Hypothalamus (tissue), 51 donors: ENCODE results near the gene LRRC25.

Experiments
- DNase-seq, 51 donors: peaks; one replicate each; lab custom pipeline; 2025; lab: John Stamatoyannopoulos, UW

Gene LRRC25

GRCh38 chr19:18436671-18437490, 39.5 kb upstream of the LRRC25 start:
- peak in 28 of 51 donors; percentile 11 to 70 (median 34) for DNase-seq

- DNase-seq = no peak
These were observed 38.6 kb upstream of the LRRC25 start for GRCh38 chr19:18435842-18436670.

- DNase-seq = no peak
These were observed 37.9 kb upstream of the LRRC25 start for GRCh38 chr19:18435178-18435841.

- no peak for DNase-seq
These were observed 37.2 kb upstream of the LRRC25 start for GRCh38 chr19:18434411-18435175.

GRCh38 chr19:18433735-18434398, 36.4 kb upstream of the LRRC25 start:
- DNase-seq = no peak

GRCh38 chr19:18433015-18433691, 35.7 kb upstream of the LRRC25 start:
- DNase-seq = peak in 11 of 51 donors; percentile 6 to 63 (median 39)

GRCh38 chr19:18432275-18433014, 35.0 kb upstream of the LRRC25 start:
- DNase-seq = no peak

GRCh38 chr19:18431351-18432197, 34.2 kb upstream of the LRRC25 start:
- no peak for DNase-seq

GRCh38 chr19:18430417-18431144, 33.2 kb upstream of the LRRC25 start:
- DNase-seq = no peak

- DNase-seq = no peak
These were observed 32.4 kb upstream of the LRRC25 start for GRCh38 chr19:18429717-18430416.

GRCh38 chr19:18428787-18429674, 31.6 kb upstream of the LRRC25 start:
- DNase-seq = peak in 44 of 51 donors; percentile 13 to 90 (median 74)

- DNase-seq = no peak
These were observed 30.9 kb upstream of the LRRC25 start for GRCh38 chr19:18428173-18428786.

GRCh38 chr19:18427743-18428113, 30.3 kb upstream of the LRRC25 start:
- DNase-seq = no peak

GRCh38 chr19:18427080-18427742, 29.8 kb upstream of the LRRC25 start:
- DNase-seq = no peak
